Astrocyte (in vitro differentiated cells and primary cell): ENCODE results near the gene TAF1B. TPM values are rescaled to one million over a fixed set of nuclear protein-coding genes. Genes with fewer than 3 reads are reported as not detected.

Experiments used
- DNase-seq: peaks from one replicate; pipeline ENCODE4 v3.0.0-alpha.2; 2010; ENCODE audit warnings: low read depth
- FAIRE-seq: peaks from 2 replicates; lab custom pipeline; 2011; peaks lifted over from hg19 to GRCh38; lab: Jason Lieb, UNC
- H2AFZ ChIP-seq: 2 replicates; pipeline ENCODE4 v1.6.0; 2012; ENCODE audit warnings: low read depth, low read length, inconsistent platforms
- H3K27ac ChIP-seq: 2 replicates; pipeline ENCODE4 v1.5.1; 2011; ENCODE audit warnings: low read depth, low read length, inconsistent platforms
- H3K27me3 ChIP-seq: 2 replicates; pipeline ENCODE4 v1.6.0; 2011; ENCODE audit warnings: low read length, inconsistent platforms; ENCODE audit not compliant: insufficient read depth
- H3K36me3 ChIP-seq: 2 replicates; pipeline ENCODE4 v1.5.1; 2011; ENCODE audit warnings: low read length, inconsistent platforms; ENCODE audit not compliant: insufficient read depth
- H3K4me1 ChIP-seq: 2 replicates; pipeline ENCODE4 v1.5.1; 2011; ENCODE audit warnings: low read length, inconsistent platforms; ENCODE audit not compliant: insufficient read depth
- H3K4me2 ChIP-seq: 2 replicates; pipeline ENCODE4 v1.6.0; 2012; ENCODE audit warnings: low read length, inconsistent platforms
- H3K4me3 ChIP-seq: 2 replicates; pipeline ENCODE4 v1.5.1; 2011; ENCODE audit warnings: low read depth, mild to moderate bottlenecking, low read length, inconsistent platforms; ENCODE audit not compliant: insufficient read depth
- H3K79me2 ChIP-seq: 2 replicates; pipeline ENCODE4 v1.6.0; 2012; ENCODE audit warnings: mild to moderate bottlenecking, low read length, inconsistent platforms; ENCODE audit not compliant: insufficient read depth
- H3K9ac ChIP-seq: 2 replicates; pipeline ENCODE4 v1.6.0; 2012; ENCODE audit warnings: mild to moderate bottlenecking, low read length, inconsistent platforms
- H3K9me3 ChIP-seq: 2 replicates; pipeline ENCODE4 v1.5.1; 2012; ENCODE audit warnings: low read depth, mild to moderate bottlenecking, low read length, inconsistent platforms; ENCODE audit not compliant: insufficient read depth
- H4K20me1 ChIP-seq: 2 replicates; pipeline ENCODE4 v1.6.0; 2012; ENCODE audit warnings: low read length, inconsistent platforms; ENCODE audit not compliant: insufficient read depth
- H3K27ac Mint-ChIP-seq: one replicate; pipeline ENCODE4 v1.8.0; 2021; ENCODE audit warnings: mild to moderate bottlenecking, mixed read lengths; ENCODE audit not compliant: unreplicated experiment
- H3K27me3 Mint-ChIP-seq: one replicate; pipeline ENCODE4 v1.8.0; 2021; ENCODE audit warnings: low read depth, mixed read lengths; ENCODE audit not compliant: unreplicated experiment
- H3K36me3 Mint-ChIP-seq: one replicate; pipeline ENCODE4 v1.8.0; 2021; ENCODE audit warnings: low read depth, mixed read lengths; ENCODE audit not compliant: unreplicated experiment
- H3K4me1 Mint-ChIP-seq: one replicate; pipeline ENCODE4 v1.8.0; 2021; ENCODE audit warnings: low read depth, mixed read lengths; ENCODE audit not compliant: unreplicated experiment
- H3K4me3 Mint-ChIP-seq: one replicate; pipeline ENCODE4 v1.8.0; 2021; ENCODE audit warnings: mild to moderate bottlenecking, moderate library complexity, mixed read lengths; ENCODE audit not compliant: unreplicated experiment
- H3K9me3 Mint-ChIP-seq: one replicate; pipeline ENCODE4 v1.8.0; 2021; ENCODE audit warnings: mild to moderate bottlenecking, mixed read lengths; ENCODE audit not compliant: unreplicated experiment
- EZH2 ChIP-seq: IDR thresholded peaks from 2 replicates; pipeline ENCODE4 v1.6.1; 2012; ENCODE audit warnings: mild to moderate bottlenecking, low read length, inconsistent platforms; ENCODE audit not compliant: insufficient read depth
- total RNA-seq: library from RNA; stranded (reverse); gene quantifications from 2 replicates; pipeline ENCODE4 v1.2.1, GENCODE V29; 2021
- TF ChIP-seq, protein P1 (sequence below): IDR thresholded peaks from 2 replicates; pipeline ENCODE4 v1.5.1; 2011; ENCODE audit warnings: low read depth, mild to moderate bottlenecking, inconsistent platforms, low read length, moderate library complexity; ENCODE audit not compliant: insufficient read depth

The TAF1B gene
- total RNA-seq, 1 donor from 2014 or later: 14.5 TPM

DNA sequence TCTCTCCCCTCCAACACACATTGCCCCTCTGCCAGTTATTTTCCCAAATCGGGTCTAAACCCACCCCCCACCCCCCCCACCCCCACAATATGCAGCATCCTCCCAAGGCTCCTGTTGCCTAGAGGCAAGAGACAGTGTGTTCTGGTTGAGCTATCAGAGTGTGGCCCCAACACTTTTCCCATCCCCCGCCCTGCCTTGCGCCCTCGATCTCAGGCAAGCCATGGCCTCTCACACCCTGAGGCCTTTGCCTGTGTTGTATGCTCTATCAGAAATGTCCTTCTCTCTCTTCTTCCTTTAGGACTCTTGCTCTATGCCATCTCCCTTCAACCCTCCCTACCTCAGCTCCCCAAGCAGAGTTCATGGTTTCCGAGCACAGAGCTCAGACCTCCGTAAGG, 98.7 kb downstream of the TAF1B start:
- peak overlapping the region; percentile 91 for H3K27ac Mint-ChIP-seq
- Histone ChIP-seq H3K36me3 (no peaks in the 10 kb centered on the region), H3K4me2 (peak overlapping the region; percentile 77), H3K27ac (no peak overlapping the region), H3K27me3 (no peaks in the 10 kb centered on the region), H3K4me3 (no peak overlapping the region), H4K20me1 (no peaks in the 10 kb centered on the region), H2AFZ (no peak overlapping the region), H3K9ac (no peak overlapping the region), H3K79me2 (no peaks in the 10 kb centered on the region), H3K9me3 (no peaks in the 10 kb centered on the region), H3K4me1 (peaks cover 14% of the 10 kb centered on the region)
- no peak overlapping the region for H3K4me3 Mint-ChIP-seq
- H3K4me1 Mint-ChIP-seq: peaks cover 21% of the 10 kb centered on the region
- H3K36me3 Mint-ChIP-seq: no peaks in the 10 kb centered on the region
- DNase-seq: no peak
- TF ChIP-seq, protein P1, sequence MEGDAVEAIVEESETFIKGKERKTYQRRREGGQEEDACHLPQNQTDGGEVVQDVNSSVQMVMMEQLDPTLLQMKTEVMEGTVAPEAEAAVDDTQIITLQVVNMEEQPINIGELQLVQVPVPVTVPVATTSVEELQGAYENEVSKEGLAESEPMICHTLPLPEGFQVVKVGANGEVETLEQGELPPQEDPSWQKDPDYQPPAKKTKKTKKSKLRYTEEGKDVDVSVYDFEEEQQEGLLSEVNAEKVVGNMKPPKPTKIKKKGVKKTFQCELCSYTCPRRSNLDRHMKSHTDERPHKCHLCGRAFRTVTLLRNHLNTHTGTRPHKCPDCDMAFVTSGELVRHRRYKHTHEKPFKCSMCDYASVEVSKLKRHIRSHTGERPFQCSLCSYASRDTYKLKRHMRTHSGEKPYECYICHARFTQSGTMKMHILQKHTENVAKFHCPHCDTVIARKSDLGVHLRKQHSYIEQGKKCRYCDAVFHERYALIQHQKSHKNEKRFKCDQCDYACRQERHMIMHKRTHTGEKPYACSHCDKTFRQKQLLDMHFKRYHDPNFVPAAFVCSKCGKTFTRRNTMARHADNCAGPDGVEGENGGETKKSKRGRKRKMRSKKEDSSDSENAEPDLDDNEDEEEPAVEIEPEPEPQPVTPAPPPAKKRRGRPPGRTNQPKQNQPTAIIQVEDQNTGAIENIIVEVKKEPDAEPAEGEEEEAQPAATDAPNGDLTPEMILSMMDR: no peak
- no peak for TF ChIP-seq EZH2
- H3K9me3 Mint-ChIP-seq: no peaks in the 10 kb centered on the region
- peaks cover 13% of the 10 kb centered on the region for H3K27me3 Mint-ChIP-seq
- no peak for FAIRE-seq

DNA sequence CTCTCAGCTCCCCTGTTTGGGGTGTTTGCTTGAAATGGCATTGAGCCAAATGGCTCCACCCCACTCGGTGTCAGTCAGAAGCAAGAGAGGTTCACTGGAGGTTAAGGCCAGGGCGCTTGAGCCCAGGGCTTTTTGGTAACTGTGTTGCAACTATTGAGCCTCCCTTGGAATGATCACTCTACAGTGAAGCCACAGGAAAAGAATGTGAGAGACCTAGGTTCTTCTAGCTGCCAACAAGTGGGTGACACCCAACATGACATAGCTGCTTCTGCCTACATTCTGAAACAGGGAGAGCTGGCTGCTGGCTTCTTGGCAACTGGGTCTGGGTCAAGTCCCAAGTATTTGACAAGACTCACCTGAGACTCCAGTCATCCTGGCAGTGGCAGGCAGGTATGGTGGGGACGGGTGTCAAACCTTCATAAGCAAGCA, 101.1 kb downstream of the TAF1B start:
- no peaks in the 10 kb centered on the region for H3K36me3 ChIP-seq
- Mint-ChIP-seq H3K4me3 (no peak overlapping the region), H3K27me3 (peaks cover 18% of the 10 kb centered on the region), H3K4me1 (peaks cover 21% of the 10 kb centered on the region), H3K36me3 (no peaks in the 10 kb centered on the region), H3K27ac (no peak overlapping the region), H3K9me3 (no peaks in the 10 kb centered on the region)
- H2AFZ ChIP-seq: no peak overlapping the region
- H3K27ac ChIP-seq: no peak overlapping the region
- H3K4me1 ChIP-seq: peaks cover 14% of the 10 kb centered on the region
- FAIRE-seq: no peak
- no peaks in the 10 kb centered on the region for H4K20me1 ChIP-seq
- H3K4me2 ChIP-seq: no peak overlapping the region
- no peak overlapping the region for H3K9ac ChIP-seq
- H3K79me2 ChIP-seq: no peaks in the 10 kb centered on the region
- DNase-seq: no peak
- no peak for TF ChIP-seq EZH2
- TF ChIP-seq, protein P1: no peak
- no peaks in the 10 kb centered on the region for H3K27me3 ChIP-seq
- no peaks in the 10 kb centered on the region for H3K9me3 ChIP-seq
- H3K4me3 ChIP-seq: no peak overlapping the region

DNA sequence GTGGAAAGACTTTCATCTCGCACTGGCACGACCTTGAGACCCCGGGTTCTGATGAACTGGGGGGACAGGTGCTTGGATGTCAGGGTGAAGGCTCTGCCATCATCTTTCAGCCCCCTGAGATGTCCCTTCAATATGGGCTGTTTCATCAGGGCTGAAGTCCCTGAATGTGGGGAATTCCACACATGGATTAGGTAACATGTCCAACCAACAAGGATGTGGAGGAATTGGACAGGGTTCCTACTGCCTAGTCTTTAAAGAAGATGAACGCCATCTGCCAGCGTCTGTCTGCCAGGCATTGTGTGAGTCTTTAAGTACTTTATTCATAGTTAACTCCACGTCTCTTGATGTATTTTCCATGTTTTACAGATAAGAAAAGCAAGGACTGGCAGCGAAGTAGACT, 102.3 kb downstream of the TAF1B start:
- H2AFZ ChIP-seq: no peak overlapping the region
- no peaks in the 10 kb centered on the region for H3K36me3 ChIP-seq
- no peaks in the 10 kb centered on the region for H3K9me3 ChIP-seq

More for the DNA sequence above, 102.3 kb downstream of the TAF1B start:
- no peaks in the 10 kb centered on the region for H3K36me3 Mint-ChIP-seq
- no peak overlapping the region for H3K4me3 Mint-ChIP-seq
- peaks cover 12% of the 10 kb centered on the region for H3K4me1 Mint-ChIP-seq
- no peak overlapping the region for H3K27ac Mint-ChIP-seq
- H3K4me2 ChIP-seq: no peak overlapping the region
- H3K27ac ChIP-seq: no peak overlapping the region
- H3K4me3 ChIP-seq: no peak overlapping the region
- FAIRE-seq (no peak), DNase-seq (no peak)
- H3K4me1 ChIP-seq: peaks cover 16% of the 10 kb centered on the region
- H3K27me3 Mint-ChIP-seq: peaks cover 29% of the 10 kb centered on the region
- no peak overlapping the region for H3K9ac ChIP-seq
- H3K79me2 ChIP-seq: no peaks in the 10 kb centered on the region
- H4K20me1 ChIP-seq: no peaks in the 10 kb centered on the region
- no peaks in the 10 kb centered on the region for H3K27me3 ChIP-seq
- TF ChIP-seq, protein P1: no peak
- TF ChIP-seq EZH2: no peak
- H3K9me3 Mint-ChIP-seq: no peaks in the 10 kb centered on the region
